K562 (cell line): Measurements from ENCODE around the gene ENC1. TPM values are rescaled to one million over a fixed set of nuclear protein-coding genes. Genes with fewer than 3 reads are reported as not detected.

Experiments
- ATAC-seq: fragments of 200-7000 bp; cut with Tn5 transposase; 3 replicates; pipeline ENCODE4 v1.9.1; 2020; ENCODE audit warnings: moderate library complexity
- BruUV-seq: library from RNA; stranded (reverse); fragments of 400-500 nt; replicated peaks from 2 replicates; lab custom pipeline; 2021; lab: Mats Ljungman, UMichigan
- CTCF ChIA-PET: fragments of 300-600 bp; formaldehyde crosslinking; extraction: SDS; loops from one replicate; lab custom pipeline; 2021; ENCODE audit warnings: low intra/inter-chr PET ratio; lab: Yijun Ruan, JAX
- POLR2A ChIA-PET: fragments of 300-600, 350-650 bp; sonication (Branson Sonifier 250); formaldehyde crosslinking; extraction: SDS; loops from one replicate; lab custom pipeline; 2021; ENCODE audit warnings: antibody characterized with exemption, inconsistent platforms; lab: Yijun Ruan, JAX
- DNase-seq, 4 experiments: peaks; one replicate each; pipeline versions ENCODE4 v3.0.0 to v3.0.0-alpha.2; 2011 to 2018; ENCODE audit warnings: low spot score in 3 of 4, mixed read lengths in 3 of 4; ENCODE audit errors: extremely low read depth in 1 of 4
- FAIRE-seq: peaks from 2 replicates; lab custom pipeline; 2011; peaks lifted over from hg19 to GRCh38; lab: Jason Lieb, UNC
- H2AFZ ChIP-seq: 2 replicates; pipeline ENCODE4 v1.6.0; 2011; ENCODE audit warnings: low read depth, low read length, control low read depth, inconsistent platforms
- H3K27ac ChIP-seq: fragments of 200-600 bp; 3 replicates; pipeline ENCODE4 v1.8.0; 2011; ENCODE audit warnings: low read depth, mild to moderate bottlenecking, control low read depth, inconsistent platforms, low read length, moderate library complexity, mixed read lengths; ENCODE audit errors: extremely low read depth
- H3K27me3 ChIP-seq, 2 experiments: fragments of 300-600 bp in 1 of 2; 2 replicates in 1 of 2; 3 replicates in 1 of 2; pipeline versions ENCODE4 v1.6.0 to v1.8.0; 2011; ENCODE audit warnings: inconsistent platforms in 2 of 2, low read length in 2 of 2, mild to moderate bottlenecking in 1 of 2, mixed read lengths in 1 of 2, moderate library complexity in 1 of 2; ENCODE audit not compliant: control insufficient read depth in 2 of 2, insufficient read depth in 2 of 2
- H3K36me3 ChIP-seq: fragments of 300-600 bp; 3 replicates; pipeline ENCODE4 v1.8.0; 2011; ENCODE audit warnings: mild to moderate bottlenecking, low read length, inconsistent platforms; ENCODE audit not compliant: control insufficient read depth, insufficient read depth
- H3K4me1 ChIP-seq, 2 experiments: fragments of 200-600 bp in 1 of 2; replicated peaks in 1 of 2; 2 replicates in 1 of 2; 3 replicates in 1 of 2; pipeline versions ENCODE4 v1.5.1 to v1.8.0; 2011; ENCODE audit warnings: inconsistent platforms in 2 of 2, low read length in 2 of 2, mild to moderate bottlenecking in 1 of 2, mixed read lengths in 1 of 2, moderate library complexity in 1 of 2; ENCODE audit not compliant: control insufficient read depth in 2 of 2, insufficient read depth in 2 of 2
- H3K4me2 ChIP-seq: 2 replicates; pipeline ENCODE4 v1.6.1; 2011; ENCODE audit warnings: low read length, control low read depth, inconsistent platforms, mixed read lengths; ENCODE audit not compliant: insufficient read depth
- H3K4me3 ChIP-seq: fragments of 200-600 bp; sonication (generic), shearing (Covaris generic); 2 replicates; pipeline ENCODE4 v1.5.1; 2016; ENCODE audit warnings: control low read depth, inconsistent platforms
- H3K79me2 ChIP-seq: fragments of 200-600 bp; 3 replicates; pipeline ENCODE4 v1.8.0; 2011; ENCODE audit warnings: low read length, inconsistent platforms; ENCODE audit not compliant: control insufficient read depth, insufficient read depth
- H3K9ac ChIP-seq, 2 experiments: 2 replicates each; pipeline versions ENCODE4 v1.6.0 to v1.6.1; 2011; ENCODE audit warnings: low read depth in 2 of 2, low read length in 2 of 2, control low read depth in 1 of 2, inconsistent platforms in 1 of 2, mild to moderate bottlenecking in 1 of 2, mixed read lengths in 1 of 2; ENCODE audit not compliant: insufficient read depth in 1 of 2
- H3K9me1 ChIP-seq: one replicate; pipeline ENCODE4 v1.6.0; 2011; ENCODE audit warnings: inconsistent platforms, mild to moderate bottlenecking, low read length, moderate library complexity; ENCODE audit not compliant: control insufficient read depth, insufficient read depth
- H3K9me3 ChIP-seq: replicated peaks from 2 replicates; pipeline ENCODE4 v1.5.1; 2011; ENCODE audit warnings: low read depth, low read length, inconsistent platforms; ENCODE audit not compliant: control insufficient read depth, insufficient read depth
- H4K20me1 ChIP-seq: replicated peaks from 2 replicates; pipeline ENCODE4 v1.6.1; 2011; ENCODE audit warnings: low read length, inconsistent platforms, mixed read lengths; ENCODE audit not compliant: control insufficient read depth, insufficient read depth
- ADNP ChIP-seq: fragments of 200-800 bp; sonication (Bioruptor generic); IDR thresholded peaks from 2 replicates; pipeline ENCODE4 v1.6.1; 2016; ENCODE audit warnings: missing genetic modification characterization, missing compliant biosample characterization
- ETV1 ChIP-seq: fragments of 450-650 bp; conservative IDR thresholded peaks from 2 replicates; pipeline ENCODE4 v1.6.1; 2016; ENCODE audit warnings: missing genetic modification characterization, control low read depth, low read depth, missing compliant biosample characterization
- GATA2 ChIP-seq: sonication (generic); formaldehyde crosslinking; IDR thresholded peaks from 2 replicates; pipeline ENCODE4 v1.4.0; 2020; ENCODE audit warnings: mild to moderate bottlenecking, missing genetic modification reagents
- HSF4 ChIP-seq: fragments of 250-450 bp; sonication (Bioruptor Pico); IDR thresholded peaks from 2 replicates; pipeline ENCODE4 v2.1.2; 2022; ENCODE audit warnings: mild to moderate bottlenecking, moderate library complexity, borderline replicate concordance
- KDM5B ChIP-seq: fragments of 200-600 bp; sonication (generic); IDR thresholded peaks from 2 replicates; pipeline ENCODE4 v1.6.1; 2012; ENCODE audit warnings: low read depth, mild to moderate bottlenecking, moderate library complexity, low read length, control low read depth, inconsistent platforms; ENCODE audit not compliant: insufficient replicate concordance
- NRF1 ChIP-seq, 2 experiments: fragments of 450-650 bp; IDR thresholded peaks in 1 of 2; conservative IDR thresholded peaks in 1 of 2; 2 replicates each; pipeline ENCODE4 v1.6.1; 2014; ENCODE audit warnings: mild to moderate bottlenecking in 2 of 2
- ZBED1 ChIP-seq: IDR thresholded peaks from 2 replicates; pipeline ENCODE4 v1.6.1; 2014
- ZNF77 ChIP-seq: fragments of 250-450 bp; sonication (Bioruptor Pico); IDR thresholded peaks from 2 replicates; pipeline ENCODE4 v1.5.0; 2020
- WGBS: fragments of 100-300 bp; shearing (Covaris generic); methylation state at CpG from one replicate; pipeline ENCODE4 v1.1.6; 2016; ENCODE audit warnings: low coverage, mixed read lengths; ENCODE audit not compliant: insufficient coverage; ENCODE audit errors: missing lambda C conversion rate; 5-methylcytosine and 5-hydroxymethylcytosine counted together
- in situ Hi-C: fragments of 300-500 bp; cut with MboI; formaldehyde crosslinking; loops from 4 replicates; pipeline ENCODE4 v1.15.0; 2018; ENCODE audit warnings: inconsistent platforms, mixed read lengths
- intact Hi-C: fragments of 100-400 bp; cut with micrococcal nuclease; formaldehyde crosslinking; loops from 2 replicates; pipeline ENCODE4 v1.14.2; 2022
- polyA plus RNA-seq, 8 experiments: library from polyadenylated mRNA; depleted of rRNA in 4 of 8; stranded (reverse) in 5 of 8; unstranded in 3 of 8; fragments of >200 nt; fragmentation: Nextera tagmentation in 2 of 8; fragmentation: Illumina TruSeq in 1 of 8; extraction: Ambion mirVana in 2 of 8; extraction: Trizol in 1 of 8; gene quantifications; 2 replicates each; pipeline versions ENCODE4 v1.2.1 to v1.2.3, GENCODE V29; 2011 to 2014; ENCODE audit warnings: inconsistent platforms in 1 of 8, missing spikeins in 1 of 8
- total RNA-seq, 7 experiments: library from RNA; depleted of rRNA in 6 of 7; stranded (reverse); fragments of >200 nt in 6 of 7; fragmentation: Illumina TruSeq in 2 of 7; extraction: Trizol in 2 of 7; gene quantifications; 2 replicates each; pipeline versions ENCODE4 v1.2.1 to v1.2.3, GENCODE V29; 2011 to 2021; ENCODE audit warnings: low replicate concordance in 1 of 7

ENC1 gene
- total and polyA plus RNA-seq, 9 of the 15 experiments (the other 6 are each of a cell fraction or from before 2014, with no cell fraction given), result 0.17 to 3.2 (median 0.97) TPM

GRCh38 chr5:74589204-74590056 lies 51.1 kb downstream of the ENC1 start:
- Histone ChIP-seq H3K27ac (no peak overlapping the region), H3K27me3 (no peaks in the 10 kb centered on the region), H3K9ac (no peak overlapping the region), H2AFZ (no peak overlapping the region), H3K79me2 (no peaks in the 10 kb centered on the region), H3K9me1 (no peaks in the 10 kb centered on the region), H3K36me3 (no peaks in the 10 kb centered on the region), H4K20me1 (no peaks in the 10 kb centered on the region), H3K4me2 (no peak overlapping the region), H3K4me1 (peaks cover 0 to 29% of the 10 kb centered on the region in 2 experiments; a peak in 3 of 5 replicates), H3K9me3 (no peaks in the 10 kb centered on the region), H3K4me3 (no peak overlapping the region)
- no peak for TF ChIP-seq ZBED1
- TF ChIP-seq ADNP (tag), result no peak
- no peak for TF ChIP-seq GATA2 (CRISPR knock-in tag)
- TF ChIP-seq ZNF77 (CRISPR knock-in tag), result no peak
- no peak for TF ChIP-seq NRF1 (conservative IDR thresholded peaks at IDR 0.05 in 1 of 2, IDR thresholded peaks at IDR 0.05 in 1 of 2)
- no peak for TF ChIP-seq HSF4 (CRISPR knock-in tag)
- TF ChIP-seq ETV1 (tag), result no peak
- TF ChIP-seq KDM5B, result no peak
- ATAC-seq (no peak), DNase-seq (no peak), FAIRE-seq (no peak)
- in situ Hi-C loops (no loop called here), intact Hi-C loops (no loop called here)
- 80% methylated on average over 6 of the region's 6 CpGs for WGBS
- ChIA-PET CTCF (no interaction called here), POLR2A (interaction anchor here (0.8 kb wide), 1 partner anchor 14 kb away, joined by 3 read pairs; no protein-coding TSS in a partner anchor)
- BruUV-seq, result no TSS peak
